ENCODE data around the gene TST.
"Not testable (repeated sequence)": the region's sequence is repeated elsewhere in the genome, so short reads cannot be mapped to it uniquely, and the experiment has no call there.

Gene TST

GRCh38 chr22:37012262-37012904, 6.9 kb downstream of the TST start:
- no peak for DNase-seq

- no peak for DNase-seq
Measured at GRCh38 chr22:37011472-37011871, 7.8 kb downstream of the TST start.

DNA sequence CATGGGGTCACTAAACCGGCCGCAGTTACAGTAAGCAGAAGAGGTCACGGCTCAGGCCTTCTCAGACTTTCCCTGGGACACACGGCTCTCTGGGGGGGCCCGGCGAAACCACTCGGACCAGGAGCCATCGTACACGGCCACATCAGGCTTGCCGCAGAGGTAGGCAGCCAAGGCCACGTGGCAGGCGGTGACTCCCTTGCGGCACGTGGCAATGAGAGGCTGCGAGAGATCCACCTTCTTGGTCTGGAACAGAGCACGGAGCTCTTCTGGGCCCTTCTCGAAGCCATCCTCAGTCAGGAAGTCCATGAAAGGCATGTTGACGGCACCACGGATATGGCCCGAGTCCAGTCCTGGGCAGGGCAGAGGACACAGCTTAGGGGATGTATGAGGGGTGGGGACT, 8.3 kb downstream of the TST start:
- DNase-seq: no peak

DNA sequence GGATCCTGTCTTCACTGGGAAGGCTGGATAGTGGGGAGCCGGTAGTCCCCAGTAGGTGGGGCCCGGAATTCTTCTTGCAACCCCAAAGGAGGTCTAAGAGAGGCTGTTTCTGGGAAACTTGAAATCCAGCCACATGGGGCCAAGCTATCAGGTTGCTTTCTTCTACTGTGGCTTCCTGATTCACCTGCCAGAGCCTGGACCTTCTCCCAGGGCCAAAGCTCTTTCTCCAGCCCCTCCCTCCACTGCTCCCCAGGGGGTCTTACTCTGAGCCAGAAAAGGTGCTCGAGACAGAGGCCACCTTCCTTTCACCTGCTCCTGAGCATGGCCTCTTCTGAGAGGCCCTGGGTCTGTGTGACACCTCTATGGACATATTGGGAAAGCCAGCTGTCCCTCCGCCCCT, 9.1 kb downstream of the TST start:
- DNase-seq: no peak

DNA sequence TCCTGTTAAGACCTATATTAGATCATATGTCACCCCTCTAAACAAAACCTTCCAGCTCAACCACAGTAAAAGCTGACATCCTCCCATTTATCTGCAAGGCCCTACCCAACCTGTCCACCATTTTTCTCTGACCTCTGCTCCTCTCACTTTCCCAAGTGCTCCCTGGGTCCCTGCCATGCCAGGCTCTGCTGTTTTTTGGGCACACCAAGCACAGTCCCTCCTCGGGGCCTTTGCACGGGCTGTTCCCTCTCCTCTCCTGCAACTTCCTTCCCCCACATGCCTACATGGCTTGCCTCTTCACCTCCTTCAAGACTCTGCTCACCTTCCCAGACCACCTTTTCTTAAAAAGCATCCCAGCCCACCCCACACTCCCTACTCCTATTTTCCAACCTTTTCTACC, 9.8 kb downstream of the TST start:
- DNase-seq: no peak

DNA sequence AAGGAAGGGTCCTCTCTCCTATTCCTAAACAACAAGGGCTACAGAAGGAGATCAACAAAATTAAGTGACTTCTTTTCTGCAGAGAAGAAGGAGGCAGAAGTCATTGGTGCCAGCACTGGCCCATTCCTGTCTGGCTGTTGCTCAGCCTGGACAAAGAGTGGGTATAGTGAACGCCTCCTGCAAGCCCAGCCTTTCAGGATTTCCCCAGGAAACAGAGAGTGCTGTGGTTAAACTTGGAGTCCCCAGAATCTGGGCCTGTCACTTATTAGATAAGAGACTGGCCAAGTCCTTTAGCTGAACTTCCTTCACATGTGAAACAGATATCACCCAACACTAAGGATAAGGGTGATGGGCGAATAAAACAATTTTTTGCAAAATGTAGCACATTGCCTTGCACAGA, 10.9 kb downstream of the TST start:
- DNase-seq: no peak

- DNase-seq: no peak
Measured at GRCh38 chr22:37007651-37008050, 11.6 kb downstream of the TST start.

- DNase-seq: no peak
Measured at GRCh38 chr22:37002633-37003032, 16.6 kb downstream of the TST start.

DNA sequence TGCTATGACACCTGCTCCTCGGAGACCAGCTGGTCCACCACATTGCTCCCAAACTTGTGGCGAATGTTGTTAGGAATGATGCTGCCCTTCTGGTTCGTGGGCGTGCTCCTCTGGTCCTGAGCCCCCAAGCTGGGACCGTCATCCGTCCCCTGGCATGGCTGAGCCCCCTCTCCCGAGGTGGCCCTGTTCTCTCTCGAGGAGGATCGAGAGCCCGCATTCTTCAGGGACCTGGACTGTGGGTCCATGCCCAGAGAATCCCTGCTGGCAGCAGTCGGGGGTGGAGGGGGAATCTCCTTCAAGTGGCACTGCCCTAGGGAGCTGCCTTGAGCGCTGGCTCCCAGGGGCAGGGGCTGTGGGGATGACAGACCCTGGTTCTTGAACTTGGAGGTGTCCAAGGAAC, 17.4 kb downstream of the TST start:
- DNase-seq: no peak

- no peak for DNase-seq
Measured at GRCh38 chr22:37000676-37001534, 18.3 kb downstream of the TST start.

GRCh38 chr22:36999463-36999862, 19.8 kb downstream of the TST start:
- DNase-seq: no peak

GRCh38 chr22:36998620-36999351, 20.5 kb downstream of the TST start:
- no peak for DNase-seq

- no peak for DNase-seq
Measured at GRCh38 chr22:36997746-36998145, 21.5 kb downstream of the TST start.

DNA sequence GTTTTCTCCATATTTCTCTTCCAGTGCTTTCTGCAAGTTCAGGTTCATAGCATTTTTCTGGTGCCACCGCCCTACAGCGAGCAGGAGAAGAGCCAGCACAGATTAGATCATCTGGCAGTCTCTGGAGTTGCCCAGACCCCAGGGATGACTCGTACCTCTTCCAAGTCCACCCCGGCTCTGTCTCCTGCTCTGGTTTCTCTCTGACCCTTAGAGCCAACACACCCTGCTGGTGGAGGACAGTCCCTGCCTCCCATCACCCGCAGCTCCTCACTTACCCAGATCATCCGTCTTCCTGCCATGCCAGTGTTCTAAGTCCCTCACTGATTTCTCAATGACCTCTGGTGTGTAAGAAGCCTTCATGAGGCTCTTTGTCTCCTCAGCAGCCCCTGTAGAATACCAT, 28.0 kb downstream of the TST start:
- no peak for DNase-seq

- DNase-seq: no peak
Measured at GRCh38 chr22:36990457-36990856, 28.8 kb downstream of the TST start.

DNA sequence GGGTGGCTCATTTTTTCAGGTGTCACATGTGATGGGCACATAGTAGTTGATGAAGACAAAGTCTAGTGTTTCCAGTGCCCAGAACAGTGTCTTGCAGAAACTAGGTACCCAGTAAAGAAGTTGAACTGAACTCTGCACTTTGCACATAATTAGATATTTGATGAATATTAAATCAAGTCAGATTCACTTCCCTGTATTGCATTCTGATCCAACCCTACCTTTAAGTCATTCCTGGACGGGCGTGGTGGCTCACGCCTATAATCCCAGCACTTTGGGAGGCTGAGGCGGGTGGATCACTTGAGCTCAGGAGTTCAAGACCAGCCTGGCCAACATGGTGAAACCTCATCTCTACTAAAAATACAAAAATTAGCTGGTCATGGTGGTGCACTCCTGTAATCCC, 30.2 kb downstream of the TST start:
- not testable (repeated sequence) for DNase-seq

DNA sequence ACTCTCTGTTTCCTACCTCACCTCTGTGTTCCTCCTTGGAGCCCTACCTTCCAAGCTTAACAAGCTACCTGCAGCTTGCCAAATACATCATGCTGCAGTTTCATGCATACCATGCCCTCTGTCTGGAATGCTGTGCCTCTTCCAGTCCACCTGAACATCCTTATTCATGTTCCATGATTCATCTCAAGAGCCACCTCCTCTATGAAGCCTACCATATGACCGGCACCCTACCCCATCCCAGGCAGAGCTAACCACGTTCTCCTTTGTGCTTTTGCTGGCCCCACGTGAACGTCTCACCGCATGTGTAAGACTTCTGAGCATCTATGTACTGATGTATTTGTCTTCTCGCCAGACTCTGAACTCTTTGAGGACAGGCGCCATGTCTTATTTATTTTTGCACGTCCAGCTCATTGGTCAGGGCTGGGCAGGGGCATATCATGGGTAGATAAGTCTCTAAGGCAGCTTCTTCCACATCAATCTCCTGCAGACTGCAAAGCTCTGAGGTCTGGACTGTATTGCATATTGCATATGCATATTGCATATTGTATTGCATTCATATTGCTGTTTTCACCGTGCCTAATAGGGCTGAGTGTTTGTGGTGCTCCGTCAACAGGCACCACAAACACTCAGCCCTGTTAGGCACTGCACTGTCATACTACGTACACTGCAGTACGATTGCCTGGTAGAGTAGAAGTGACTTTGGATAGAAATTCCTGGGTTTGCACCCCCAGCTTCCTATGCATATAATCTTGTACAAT, 31.0 kb downstream of the TST start:
- no peak for DNase-seq

GRCh38 chr22:36986242-36986821, 32.9 kb downstream of the TST start:
- peak; percentile 36 for DNase-seq

- DNase-seq: no peak
Measured at GRCh38 chr22:36985211-36985889, 33.9 kb downstream of the TST start.

DNA sequence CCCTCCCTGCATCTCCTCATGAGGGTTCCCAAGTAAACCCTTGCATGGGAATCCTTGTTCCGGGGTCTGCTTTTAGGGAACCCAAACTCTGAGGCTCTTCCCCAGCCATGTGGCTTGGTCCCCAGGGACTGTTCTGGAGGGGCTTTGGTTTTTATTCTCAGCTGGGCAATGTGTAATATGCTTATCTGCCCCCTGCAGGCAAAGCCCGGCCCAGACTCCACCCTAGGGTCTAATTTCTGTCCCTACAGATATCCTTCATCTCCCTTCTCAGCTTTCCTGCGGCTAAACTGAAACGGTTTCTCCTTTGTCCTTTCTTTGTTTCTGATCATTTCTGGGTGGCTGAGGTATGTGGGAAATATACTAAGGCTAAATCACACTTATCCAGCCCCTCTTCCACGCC, 37.1 kb downstream of the TST start:
- DNase-seq: no peak

GRCh38 chr22:36981247-36981775, 37.9 kb downstream of the TST start:
- no peak for DNase-seq

All from CD4-positive, alpha-beta T cell treated with Interleukin-17A for 4 hours (primary cell).